ENCODE measurements around the gene TKT. TPM values are rescaled to one million over a fixed set of nuclear protein-coding genes. Genes with fewer than 3 reads are reported as not detected.

Gene TKT
- total and polyA plus RNA-seq, 8 donors, result 84.9 to 385 (median 140) TPM

GRCh38 chr3:53188136-53188685 is 67.6 kb downstream of the TKT start:
- H3K27me3 ChIP-seq, result no peaks in the 10 kb centered on the region
- 74 to 90% (median 80%) methylated on average over 5 of the region's 5 CpGs for WGBS, 5 donors
- H3K4me3 ChIP-seq, result no peak overlapping the region
- no peak for TF ChIP-seq POLR2AphosphoS5 (IDR thresholded peaks at IDR 0.05)
- no peaks in the 10 kb centered on the region for H3K9me3 ChIP-seq
- intact Hi-C loops (cut with DNase I; ENCODE audit: low total_unique reads), result no loop called here
- no peak overlapping the region for H3K27ac ChIP-seq
- H3K4me1 ChIP-seq, result peaks cover 3 to 5% (median 4%) of the 10 kb centered on the region in 4 donors
- DNase-seq, result peak in 1 of 2 donors; percentile 84
- H3K36me3 ChIP-seq, result peaks cover 61 to 100% (median 93%) of the 10 kb centered on the region in 4 donors

DNA sequence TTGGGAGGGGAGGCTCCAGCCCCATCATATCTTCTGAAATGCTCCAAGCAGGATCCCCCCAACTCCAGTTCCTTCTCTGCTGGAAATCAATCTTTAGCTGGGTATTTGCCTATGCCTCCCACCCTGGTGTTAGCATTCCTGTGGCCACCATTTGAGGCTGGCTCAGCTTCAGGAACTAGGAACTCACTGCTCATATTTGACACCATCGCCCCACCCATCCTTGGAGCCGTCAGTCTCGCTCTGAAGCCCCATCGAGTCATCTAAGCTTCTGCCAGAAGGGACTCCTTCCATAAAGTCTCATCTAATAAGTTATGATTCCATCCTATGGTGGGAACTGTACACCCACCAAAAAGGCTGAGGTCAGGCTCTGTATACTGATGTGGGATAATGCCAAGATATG is 68.4 kb downstream of the TKT start:
- no peak for DNase-seq
- intact Hi-C loops (cut with DNase I; ENCODE audit: low total_unique reads), result no loop called here
- Histone ChIP-seq H3K4me1 (peaks cover 0 to 4% (median 0%) of the 10 kb centered on the region in 4 donors), H3K36me3 (peaks cover 69 to 100% (median 96%) of the 10 kb centered on the region in 4 donors), H3K27ac (no peak overlapping the region), H3K4me3 (no peak overlapping the region), H3K27me3 (no peaks in the 10 kb centered on the region), H3K9me3 (no peaks in the 10 kb centered on the region)
- TF ChIP-seq, protein P1, sequence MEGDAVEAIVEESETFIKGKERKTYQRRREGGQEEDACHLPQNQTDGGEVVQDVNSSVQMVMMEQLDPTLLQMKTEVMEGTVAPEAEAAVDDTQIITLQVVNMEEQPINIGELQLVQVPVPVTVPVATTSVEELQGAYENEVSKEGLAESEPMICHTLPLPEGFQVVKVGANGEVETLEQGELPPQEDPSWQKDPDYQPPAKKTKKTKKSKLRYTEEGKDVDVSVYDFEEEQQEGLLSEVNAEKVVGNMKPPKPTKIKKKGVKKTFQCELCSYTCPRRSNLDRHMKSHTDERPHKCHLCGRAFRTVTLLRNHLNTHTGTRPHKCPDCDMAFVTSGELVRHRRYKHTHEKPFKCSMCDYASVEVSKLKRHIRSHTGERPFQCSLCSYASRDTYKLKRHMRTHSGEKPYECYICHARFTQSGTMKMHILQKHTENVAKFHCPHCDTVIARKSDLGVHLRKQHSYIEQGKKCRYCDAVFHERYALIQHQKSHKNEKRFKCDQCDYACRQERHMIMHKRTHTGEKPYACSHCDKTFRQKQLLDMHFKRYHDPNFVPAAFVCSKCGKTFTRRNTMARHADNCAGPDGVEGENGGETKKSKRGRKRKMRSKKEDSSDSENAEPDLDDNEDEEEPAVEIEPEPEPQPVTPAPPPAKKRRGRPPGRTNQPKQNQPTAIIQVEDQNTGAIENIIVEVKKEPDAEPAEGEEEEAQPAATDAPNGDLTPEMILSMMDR (IDR thresholded peaks at IDR 0.05), result no peak
- TF ChIP-seq POLR2A (IDR thresholded peaks at IDR 0.05) (no peak), EP300 (IDR thresholded peaks at IDR 0.05) (no peak), POLR2AphosphoS5 (IDR thresholded peaks at IDR 0.05) (no peak)
- 75 to 86% (median 83%) methylated on average over 4 of the region's 4 CpGs for WGBS, 5 donors

- WGBS, 5 donors, result 91 to 97% (median 96%) methylated on average over 7 to 9 of the region's 9 CpGs
- TF ChIP-seq, protein P1 (IDR thresholded peaks at IDR 0.05), result no peak
- no peak for TF ChIP-seq POLR2AphosphoS5 (IDR thresholded peaks at IDR 0.05)
- no peak for TF ChIP-seq POLR2A (IDR thresholded peaks at IDR 0.05)
- TF ChIP-seq EP300 (IDR thresholded peaks at IDR 0.05), result no peak
- intact Hi-C loops (cut with DNase I; ENCODE audit: low total_unique reads), result no loop called here
- Histone ChIP-seq H3K36me3 (peaks cover 75 to 100% (median 96%) of the 10 kb centered on the region in 4 donors), H3K27ac (no peak overlapping the region), H3K4me1 (no peaks in the 10 kb centered on the region), H3K9me3 (no peaks in the 10 kb centered on the region), H3K27me3 (no peaks in the 10 kb centered on the region), H3K4me3 (no peak overlapping the region)
- DNase-seq, result no peak
Observed at GRCh38 chr3:53186726-53187125, 69.1 kb downstream of the TKT start.

- DNase-seq, result no peak
- peaks cover 80 to 100% (median 97%) of the 10 kb centered on the region in 4 donors for H3K36me3 ChIP-seq
Observed at GRCh38 chr3:53185761-53186465, 69.9 kb downstream of the TKT start.

More at GRCh38 chr3:53185761-53186465, 69.9 kb downstream of the TKT start:
- WGBS, 5 donors, result 92 to 94% (median 93%) methylated on average over 15 to 20 of the region's 20 CpGs
- Histone ChIP-seq H3K27me3 (no peaks in the 10 kb centered on the region), H3K27ac (no peak overlapping the region), H3K4me3 (no peak overlapping the region), H3K9me3 (no peaks in the 10 kb centered on the region), H3K4me1 (peaks cover 0 to under 1% (median 0%) of the 10 kb centered on the region in 4 donors)
- intact Hi-C loops (cut with DNase I; ENCODE audit: low total_unique reads), result no loop called here
- TF ChIP-seq POLR2A (IDR thresholded peaks at IDR 0.05) (no peak), EP300 (IDR thresholded peaks at IDR 0.05) (no peak), POLR2AphosphoS5 (IDR thresholded peaks at IDR 0.05) (no peak)
- TF ChIP-seq, protein P1 (IDR thresholded peaks at IDR 0.05), result no peak

Data from stomach (tissue), 9 donors.